Large intestine (tissue), 3 donors: Measurements from ENCODE around the gene C18orf32. TPM values are rescaled to one million over a fixed set of nuclear protein-coding genes. Genes with fewer than 3 reads are reported as not detected.
"Not testable (repeated sequence)": the region's sequence is repeated elsewhere in the genome, so short reads cannot be mapped to it uniquely, and the experiment has no call there.

Experiments
- DNase-seq, 2 donors: peaks; one replicate each; pipeline versions ENCODE4 v3.0.0 to v3.0.0-alpha.2; 2013
- H3K27ac ChIP-seq: one replicate; pipeline ENCODE4 v1.5.1; 2013; ENCODE audit warnings: low read length
- H3K27me3 ChIP-seq: 2 replicates; pipeline ENCODE4 v1.6.1; 2013; ENCODE audit warnings: low read length; ENCODE audit not compliant: control insufficient read depth, insufficient read depth
- H3K36me3 ChIP-seq: 2 replicates; pipeline ENCODE4 v1.6.1; 2013; ENCODE audit warnings: low read length; ENCODE audit not compliant: control insufficient read depth, insufficient read depth
- H3K4me1 ChIP-seq: one replicate; pipeline ENCODE4 v1.6.1; 2013; ENCODE audit warnings: low read length; ENCODE audit not compliant: control insufficient read depth, insufficient read depth
- H3K4me3 ChIP-seq: one replicate; pipeline ENCODE4 v1.5.1; 2013; ENCODE audit warnings: low read length
- H3K9me3 ChIP-seq: one replicate; pipeline ENCODE4 v1.6.1; 2013; ENCODE audit warnings: mild to moderate bottlenecking, low read depth, low read length, moderate library complexity; ENCODE audit not compliant: control insufficient read depth
- WGBS: methylation state at CpG from one replicate; pipeline ENCODE4 v1.1.5; 2013; ENCODE audit warnings: low lambda C conversion rate; ENCODE audit not compliant: insufficient coverage; 5-methylcytosine and 5-hydroxymethylcytosine counted together
- polyA plus RNA-seq: library from polyadenylated mRNA; unstranded; fragments of 120-200 nt; gene quantifications from one replicate; pipeline ENCODE4 v1.2.1, GENCODE V29; 2013

The C18orf32 gene
- polyA plus RNA-seq, 1 donor = 48.8 TPM

- Histone ChIP-seq H3K4me1 (peaks cover 6% of the 10 kb centered on the region), H3K27me3 (no peaks in the 10 kb centered on the region), H3K4me3 (no peak overlapping the region), H3K36me3 (peaks cover 32% of the 10 kb centered on the region), H3K9me3 (no peaks in the 10 kb centered on the region), H3K27ac (no peak overlapping the region)
- WGBS = 60% methylated on average over 1 of the region's 4 CpGs
- no peak for DNase-seq
These were observed 3.3 kb upstream of the C18orf32 start for GRCh38 chr18:49490246-49490762.

GRCh38 chr18:49487711-49488310 lies 777 bp upstream of the C18orf32 start:
- DNase-seq = no peak
- no CpG with 5 or more reads among the region's 8 CpGs for WGBS
- Histone ChIP-seq H3K27ac (peak overlapping the region; percentile 62), H3K4me1 (peaks cover 6% of the 10 kb centered on the region), H3K27me3 (no peaks in the 10 kb centered on the region), H3K36me3 (peaks cover 40% of the 10 kb centered on the region), H3K9me3 (no peaks in the 10 kb centered on the region), H3K4me3 (peak overlapping the region; percentile 65)

- no peaks in the 10 kb centered on the region for H3K9me3 ChIP-seq
- no peak for DNase-seq
- H3K36me3 ChIP-seq = peaks cover 45% of the 10 kb centered on the region
- H3K4me3 ChIP-seq = peak overlapping the region; percentile 65
- 7% methylated on average over 5 of the region's 10 CpGs for WGBS
- peaks cover 6% of the 10 kb centered on the region for H3K4me1 ChIP-seq
- peak overlapping the region; percentile 62 for H3K27ac ChIP-seq
- no peaks in the 10 kb centered on the region for H3K27me3 ChIP-seq
These were observed 455 bp downstream of the C18orf32 start for GRCh38 chr18:49486606-49486952.

GRCh38 chr18:49486134-49486533 lies 900 bp downstream of the C18orf32 start:
- no CpG with 5 or more reads among the region's 8 CpGs for WGBS
- H3K4me1 ChIP-seq = peaks cover 3% of the 10 kb centered on the region

GRCh38 chr18:49483198-49483597 lies 3.8 kb downstream of the C18orf32 start:
- no peak overlapping the region for H3K4me3 ChIP-seq
- H3K27ac ChIP-seq = no peak overlapping the region
- peaks cover 41% of the 10 kb centered on the region for H3K36me3 ChIP-seq
- no peak for DNase-seq
- no peaks in the 10 kb centered on the region for H3K27me3 ChIP-seq
- no peaks in the 10 kb centered on the region for H3K9me3 ChIP-seq
- no peaks in the 10 kb centered on the region for H3K4me1 ChIP-seq

More at GRCh38 chr18:49486134-49486533, 900 bp downstream of the C18orf32 start:
- no peaks in the 10 kb centered on the region for H3K9me3 ChIP-seq
- no peak for DNase-seq
- peak overlapping the region; percentile 62 for H3K27ac ChIP-seq
- peaks cover 47% of the 10 kb centered on the region for H3K36me3 ChIP-seq
- no peaks in the 10 kb centered on the region for H3K27me3 ChIP-seq
- peak overlapping the region; percentile 65 for H3K4me3 ChIP-seq

GRCh38 chr18:49481907-49482306 lies 5.1 kb downstream of the C18orf32 start:
- WGBS = 100% methylated on average over 1 of the region's 3 CpGs
- no peak for DNase-seq
- Histone ChIP-seq H3K9me3 (no peaks in the 10 kb centered on the region), H3K36me3 (peaks cover 36% of the 10 kb centered on the region), H3K4me1 (no peaks in the 10 kb centered on the region), H3K27ac (no peak overlapping the region), H3K27me3 (no peaks in the 10 kb centered on the region), H3K4me3 (no peak overlapping the region)

- DNase-seq = no peak
- H3K4me1 ChIP-seq = no peaks in the 10 kb centered on the region
- H3K27me3 ChIP-seq = no peaks in the 10 kb centered on the region
- H3K27ac ChIP-seq = no peak overlapping the region
- no peak overlapping the region for H3K4me3 ChIP-seq
- H3K9me3 ChIP-seq = no peaks in the 10 kb centered on the region
- WGBS = 94% methylated on average over 2 of the region's 4 CpGs
- peaks cover 36% of the 10 kb centered on the region for H3K36me3 ChIP-seq
These were observed 5.7 kb downstream of the C18orf32 start for GRCh38 chr18:49481317-49481716.

- Histone ChIP-seq H3K4me3 (no peak overlapping the region), H3K27ac (no peak overlapping the region), H3K4me1 (no peaks in the 10 kb centered on the region), H3K36me3 (peaks cover 36% of the 10 kb centered on the region), H3K27me3 (no peaks in the 10 kb centered on the region), H3K9me3 (no peaks in the 10 kb centered on the region)
- WGBS = no CpG with 5 or more reads among the region's 5 CpGs
- DNase-seq = no peak
These were observed 7.5 kb downstream of the C18orf32 start for GRCh38 chr18:49479381-49480137.

GRCh38 chr18:49476664-49477411 lies 10.2 kb downstream of the C18orf32 start:
- Histone ChIP-seq H3K27me3 (no peaks in the 10 kb centered on the region), H3K4me1 (no peaks in the 10 kb centered on the region), H3K4me3 (no peak overlapping the region), H3K27ac (no peak overlapping the region), H3K9me3 (no peaks in the 10 kb centered on the region), H3K36me3 (peaks cover 25% of the 10 kb centered on the region)
- 100% methylated on average over 2 of the region's 11 CpGs for WGBS
- DNase-seq = no peak

GRCh38 chr18:49474935-49475334 lies 12.1 kb downstream of the C18orf32 start:
- WGBS = no CpG with 5 or more reads among the region's 6 CpGs
- H3K9me3 ChIP-seq, DNase-seq, H3K4me1 ChIP-seq, H3K27me3 ChIP-seq, H3K4me3 ChIP-seq, H3K27ac ChIP-seq: not testable (repeated sequence)
- H3K36me3 ChIP-seq = peaks cover 12% of the 10 kb centered on the region
